ENCODE results near the gene TRIO.

DNA sequence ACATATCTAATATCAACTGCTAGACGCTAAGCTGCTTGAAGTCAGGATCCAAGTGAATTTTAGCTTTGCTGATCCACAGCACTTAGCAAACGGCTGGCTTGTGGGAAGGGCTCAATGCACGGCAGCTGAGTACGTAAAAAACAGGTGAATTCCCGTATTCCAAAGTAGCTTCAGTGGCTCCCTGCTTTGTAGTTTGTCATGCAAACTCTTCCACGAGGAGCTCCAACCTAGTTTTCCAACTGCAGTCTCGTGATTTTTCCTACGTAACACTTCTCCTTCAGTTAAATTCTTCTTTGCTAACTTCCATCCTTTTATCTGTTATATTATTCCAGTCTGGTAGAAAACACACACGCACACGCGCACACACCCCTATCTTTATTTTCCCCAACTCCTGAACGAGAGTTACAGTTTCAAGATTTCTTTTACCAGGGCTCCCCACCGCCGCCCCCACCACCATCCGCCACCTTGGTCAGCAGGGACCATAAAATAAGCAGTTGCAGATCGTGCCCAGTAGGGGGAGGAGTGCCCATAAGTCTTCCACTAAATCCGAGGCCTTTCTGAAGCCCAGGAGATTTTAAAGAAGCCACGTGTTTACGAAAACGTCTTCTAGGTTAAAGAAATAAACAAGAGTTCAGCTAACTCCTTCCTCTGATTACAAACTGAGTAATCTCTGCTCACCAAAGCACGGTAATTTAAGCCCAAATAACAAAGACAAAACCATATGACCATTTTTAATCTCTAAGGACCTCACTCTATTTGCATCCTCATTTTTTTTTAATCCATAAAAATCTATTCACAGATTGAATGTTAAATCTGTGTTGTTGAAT, 34.8 kb upstream of the TRIO start:
- TF ChIP-seq POLR2A (IDR thresholded peaks at IDR 0.05; ENCODE audit: borderline replicate concordance, extremely low read depth, insufficient read depth, insufficient read length): no peak
- TF ChIP-seq, protein P1, sequence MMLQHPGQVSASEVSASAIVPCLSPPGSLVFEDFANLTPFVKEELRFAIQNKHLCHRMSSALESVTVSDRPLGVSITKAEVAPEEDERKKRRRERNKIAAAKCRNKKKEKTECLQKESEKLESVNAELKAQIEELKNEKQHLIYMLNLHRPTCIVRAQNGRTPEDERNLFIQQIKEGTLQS (IDR thresholded peaks at IDR 0.05): no peak
- no peak for TF ChIP-seq SRF (IDR thresholded peaks at IDR 0.05; ENCODE audit: low read depth)
- peak; percentile 57 to 80 (median 73); a peak in 5 of 6 replicates for TF ChIP-seq CTCF (IDR thresholded peaks at IDR 0.05 in 2 of 3, conservative IDR thresholded peaks at IDR 0.05 in 1 of 3; ENCODE audit: borderline replicate concordance in 1 of 3, insufficient read depth in 1 of 3, low read depth in 2 of 3, low read length in 2 of 3)
- TF ChIP-seq TCF7L2 (IDR thresholded peaks at IDR 0.05; ENCODE audit: borderline replicate concordance, extremely low read depth, insufficient read depth, insufficient read length): no peak
- no peak for TF ChIP-seq EZH2phosphoT487 (IDR thresholded peaks at IDR 0.05; ENCODE audit: borderline replicate concordance)
- no peak for TF ChIP-seq POLR2AphosphoS5 (IDR thresholded peaks at IDR 0.05; ENCODE audit: low read depth, low read length)

Measured in HCT116 (cell line).